HFF-Myc (cell line): ENCODE results near the gene SPART.
"Not testable (repeated sequence)": the region's sequence is repeated elsewhere in the genome, so short reads cannot be mapped to it uniquely, and the experiment has no call there.

Experiments
- DNase-seq: peaks from one replicate; pipeline ENCODE4 v3.0.0-alpha.2; 2011; ENCODE audit warnings: low read depth; ENCODE audit errors: extremely low read depth
- H3K4me3 ChIP-seq: replicated peaks from 2 replicates; pipeline ENCODE4 v1.5.1; 2011; ENCODE audit warnings: low read depth, mild to moderate bottlenecking, control low read depth, low read length
- CTCF ChIP-seq: IDR thresholded peaks from 2 replicates; pipeline ENCODE4 v1.5.1; 2012; ENCODE audit warnings: mild to moderate bottlenecking, low read depth, low read length, control low read depth; ENCODE audit errors: missing control alignments

The SPART gene

GRCh38 chr13:36337938-36338641, 8.1 kb downstream of the SPART start:
- H3K4me3 ChIP-seq, result no peak overlapping the region
- TF ChIP-seq CTCF, result no peak
- DNase-seq, result no peak

GRCh38 chr13:36332986-36333385, 13.2 kb downstream of the SPART start:
- no peak overlapping the region for H3K4me3 ChIP-seq
- no peak for DNase-seq

GRCh38 chr13:36332255-36332654, 13.9 kb downstream of the SPART start:
- H3K4me3 ChIP-seq, DNase-seq: not testable (repeated sequence)

More at GRCh38 chr13:36332986-36333385, 13.2 kb downstream of the SPART start:
- TF ChIP-seq CTCF, result no peak

GRCh38 chr13:36331280-36331679, 14.9 kb downstream of the SPART start:
- TF ChIP-seq CTCF, result no peak
- no peak for DNase-seq

GRCh38 chr13:36329361-36329760, 16.8 kb downstream of the SPART start:
- no peak for TF ChIP-seq CTCF
- no peak for DNase-seq
- H3K4me3 ChIP-seq, result no peak overlapping the region

More at GRCh38 chr13:36331280-36331679, 14.9 kb downstream of the SPART start:
- no peak overlapping the region for H3K4me3 ChIP-seq

GRCh38 chr13:36328821-36329220, 17.4 kb downstream of the SPART start:
- H3K4me3 ChIP-seq, result no peak overlapping the region
- TF ChIP-seq CTCF, result no peak

GRCh38 chr13:36325912-36326311, 20.3 kb downstream of the SPART start:
- no peak for TF ChIP-seq CTCF
- H3K4me3 ChIP-seq, result no peak overlapping the region
- DNase-seq, result no peak

More at GRCh38 chr13:36328821-36329220, 17.4 kb downstream of the SPART start:
- no peak for DNase-seq

- DNase-seq, H3K4me3 ChIP-seq: not testable (repeated sequence)
These were observed 21.3 kb downstream of the SPART start for GRCh38 chr13:36324881-36325280.
